GM15510 (cell line): ENCODE measurements around the gene HSPA1L.
A peak's percentile ranks its signal among the peaks of the same experiment; 100 is the strongest.

ENCODE experiments used
- POLR2A ChIP-seq: IDR thresholded peaks from 3 replicates; pipeline ENCODE4 v1.6.1; 2011; ENCODE audit warnings: borderline replicate concordance; ENCODE audit not compliant: insufficient read length; ENCODE audit errors: extremely low read depth

The HSPA1L gene

DNA sequence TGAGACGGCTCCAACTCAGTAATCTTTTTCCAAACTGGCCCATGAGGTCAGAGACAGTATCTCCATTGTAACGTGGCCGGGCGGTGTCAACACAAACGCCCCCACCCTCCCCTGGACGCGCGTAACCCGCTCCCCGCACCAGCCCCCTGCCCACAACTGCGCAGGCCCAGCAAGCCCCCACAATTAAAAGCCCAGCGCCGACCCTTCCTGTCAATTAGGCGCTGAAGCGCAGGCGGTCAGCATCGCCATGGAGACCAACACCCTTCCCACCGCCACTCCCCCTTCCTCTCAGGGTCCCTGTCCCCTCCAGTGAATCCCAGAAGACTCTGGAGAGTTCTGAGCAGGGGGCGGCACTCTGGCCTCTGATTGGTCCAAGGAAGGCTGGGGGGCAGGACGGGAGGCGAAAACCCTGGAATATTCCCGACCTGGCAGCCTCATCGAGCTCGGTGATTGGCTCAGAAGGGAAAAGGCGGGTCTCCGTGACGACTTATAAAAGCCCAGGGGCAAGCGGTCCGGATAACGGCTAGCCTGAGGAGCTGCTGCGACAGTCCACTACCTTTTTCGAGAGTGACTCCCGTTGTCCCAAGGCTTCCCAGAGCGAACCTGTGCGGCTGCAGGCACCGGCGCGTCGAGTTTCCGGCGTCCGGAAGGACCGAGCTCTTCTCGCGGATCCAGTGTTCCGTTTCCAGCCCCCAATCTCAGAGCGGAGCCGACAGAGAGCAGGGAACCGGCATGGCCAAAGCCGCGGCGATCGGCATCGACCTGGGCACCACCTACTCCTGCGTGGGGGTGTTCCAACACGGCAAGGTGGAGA, at the start of gene HSPA1L, which contains the start of gene HSPA1A:
TSS of gene HSPA1L (minus strand) at position 259 of the 814 bp plus-strand sequence. CDS start 3,311 bp downstream, outside the sequence.
TSS of gene HSPA1A (plus strand) at position 519 of the 814 bp plus-strand sequence. CDS start at position 733, 214 bp downstream.
- TF ChIP-seq POLR2A, result peak; percentile 86

DNA sequence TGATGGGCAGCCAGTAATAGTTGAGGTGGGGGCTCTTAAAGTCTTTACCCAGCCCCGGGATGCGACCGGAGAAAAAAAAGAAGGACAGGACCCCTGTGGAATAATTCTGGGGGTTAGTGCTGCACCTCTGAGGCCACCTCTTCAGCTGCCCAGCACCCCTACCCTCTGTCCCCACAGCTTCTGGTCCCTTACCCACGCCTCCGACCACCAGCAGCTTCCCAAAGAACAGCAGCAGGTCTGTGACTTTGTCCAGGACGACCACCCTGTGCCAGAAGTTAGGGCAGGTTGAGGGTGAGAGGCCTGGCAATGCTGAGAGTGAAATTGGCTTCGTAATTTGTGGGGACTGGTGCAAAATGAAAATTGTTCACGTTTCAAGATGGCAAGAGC, 49.7 kb upstream of the HSPA1L start:
- no peak for TF ChIP-seq POLR2A

DNA sequence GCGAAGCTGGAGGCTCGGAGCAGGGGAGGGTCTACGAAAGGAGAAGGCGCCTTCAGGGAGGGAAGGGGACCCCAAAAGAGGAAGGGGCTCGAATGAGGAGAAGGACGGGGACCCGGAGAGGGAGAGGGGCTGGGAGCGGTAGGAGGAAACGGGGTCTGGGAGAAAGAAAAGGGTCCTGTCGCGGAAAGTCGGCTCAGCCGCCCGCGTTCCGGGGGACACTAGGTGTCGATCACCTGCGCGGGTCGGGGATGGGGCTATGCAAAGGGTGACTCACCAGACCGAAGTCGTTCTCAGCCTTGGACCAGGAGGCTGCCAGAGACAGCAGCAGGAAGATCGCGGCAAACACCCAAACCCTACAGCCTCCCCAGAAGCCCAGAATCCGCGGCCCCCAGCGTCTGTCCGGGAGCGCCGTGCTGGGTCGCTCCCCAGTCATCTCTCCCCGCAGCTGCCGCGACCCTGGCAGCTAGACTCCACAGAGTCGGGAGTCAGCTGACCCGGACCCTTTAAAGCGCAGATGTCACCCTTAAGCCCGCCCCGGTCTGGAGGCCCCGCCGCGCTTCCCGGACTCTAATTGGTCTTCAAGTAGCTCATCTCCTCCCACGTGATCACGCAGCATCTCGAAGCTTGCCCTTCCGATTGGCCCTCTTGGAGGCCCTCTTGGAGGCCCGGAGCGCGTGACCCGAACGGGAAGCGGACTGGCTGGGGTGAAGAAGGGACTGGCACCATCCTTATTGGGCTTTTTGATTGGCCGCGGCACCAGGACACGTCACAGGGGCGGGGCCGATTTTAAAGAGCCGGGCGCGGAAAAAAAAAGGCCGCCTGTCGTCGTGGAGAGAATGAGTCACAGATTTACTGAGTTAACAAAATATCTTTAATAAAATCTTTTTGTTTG, 47.5 kb upstream of the HSPA1L start, which contains the start of gene NEU1:
TSS of gene NEU1 (minus strand) at position 478 of the 892 bp plus-strand sequence. CDS start at position 433, 45 bp downstream.
- TF ChIP-seq POLR2A, result peak; percentile 99

DNA sequence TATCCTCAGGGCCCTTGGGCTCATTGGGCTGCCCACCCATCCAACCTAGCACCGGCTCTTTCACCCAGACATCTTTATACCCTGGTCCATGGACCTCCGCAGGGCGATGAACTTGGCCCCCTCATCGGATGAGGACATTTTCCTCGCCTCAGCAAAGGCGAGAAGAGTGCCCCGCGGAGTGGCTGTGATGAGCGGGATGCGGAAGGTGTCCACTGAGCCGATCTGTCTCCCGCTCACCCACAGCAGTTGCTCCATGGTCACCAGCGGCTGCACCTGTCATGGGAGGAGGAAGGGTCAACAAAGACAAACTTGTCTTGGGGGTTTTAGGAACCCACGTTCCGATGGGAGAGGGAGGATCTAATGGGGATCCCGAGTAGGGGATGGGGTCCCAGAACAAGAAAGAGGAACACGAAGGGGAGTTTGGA, 46.8 kb upstream of the HSPA1L start:
- no peak for TF ChIP-seq POLR2A

DNA sequence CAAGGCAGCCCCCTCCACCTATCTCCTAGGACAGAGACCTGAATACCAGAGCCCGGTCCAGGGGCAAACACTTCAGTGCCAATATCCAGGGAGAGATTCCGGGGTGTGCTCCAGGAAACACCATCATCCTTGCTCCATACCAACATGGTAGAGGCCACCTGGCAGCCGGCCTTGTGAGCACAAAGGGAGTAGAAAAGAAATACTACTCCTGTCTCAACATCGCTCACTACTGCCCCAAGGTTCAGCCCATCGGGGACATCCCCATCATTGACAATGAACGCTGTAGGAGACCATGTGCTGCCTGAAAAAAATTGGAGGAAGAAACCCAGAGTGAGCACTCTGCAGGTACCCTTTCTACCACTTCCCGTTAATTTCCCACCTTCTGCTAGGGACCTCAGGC, 46.1 kb upstream of the HSPA1L start:
- no peak for TF ChIP-seq POLR2A

DNA sequence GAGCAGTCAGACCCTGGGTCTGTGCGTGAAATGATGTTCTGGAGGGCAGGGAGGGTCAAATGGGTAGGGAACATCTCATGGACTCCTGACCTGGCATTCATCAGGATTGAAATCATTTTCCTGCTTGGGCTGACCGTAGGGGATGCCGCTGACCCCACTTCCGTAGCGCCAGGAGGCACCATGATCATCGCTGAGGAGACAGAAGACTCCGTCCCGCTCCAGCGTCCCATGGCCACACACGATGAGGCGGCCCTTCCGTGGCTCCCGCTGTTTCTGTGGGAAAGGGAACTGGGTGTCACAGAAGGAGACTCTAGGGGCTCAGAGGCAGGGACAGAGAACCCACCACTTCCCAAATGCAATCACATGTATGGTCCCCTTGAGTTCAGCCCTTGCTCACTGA, 45.3 kb upstream of the HSPA1L start:
- TF ChIP-seq POLR2A, result no peak

DNA sequence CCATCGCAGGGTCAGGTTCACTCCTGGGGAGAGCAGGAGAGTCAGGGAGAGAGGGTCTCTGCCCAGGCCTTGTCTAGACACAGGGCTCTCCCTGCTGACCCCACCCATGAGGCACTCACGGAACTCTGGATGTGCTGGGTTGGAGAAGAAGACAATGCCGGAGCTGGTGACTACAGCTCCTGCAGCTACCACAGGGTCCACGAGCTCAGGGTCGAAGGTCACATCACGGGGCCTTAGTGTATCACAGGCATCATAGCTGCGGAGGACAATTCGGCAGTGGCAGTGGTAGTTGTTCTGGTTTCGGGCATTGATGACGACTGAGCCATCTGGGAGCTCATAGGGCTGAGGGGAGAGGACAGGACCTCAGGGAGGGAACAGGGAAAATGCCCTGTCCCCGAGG, 44.8 kb upstream of the HSPA1L start:
- no peak for TF ChIP-seq POLR2A

DNA sequence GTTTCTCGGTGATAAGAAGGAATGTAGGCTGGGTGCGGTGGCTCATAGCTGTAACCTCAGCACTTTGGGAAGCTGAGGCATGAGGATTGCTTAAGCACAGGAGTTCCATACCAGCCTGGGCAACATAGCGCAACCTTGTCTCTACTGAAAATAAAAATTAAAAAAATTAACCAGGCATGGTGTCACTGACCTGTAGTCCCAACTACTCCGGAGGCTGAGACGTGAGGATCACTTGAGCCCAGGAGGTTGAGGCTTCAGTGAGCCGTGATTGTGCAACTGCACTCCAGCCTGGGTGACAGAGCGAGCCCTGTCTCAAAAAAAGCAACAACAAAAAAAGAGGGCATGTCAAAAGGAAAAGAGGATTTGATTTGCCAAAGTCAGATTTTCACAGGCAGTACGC, 43.6 kb upstream of the HSPA1L start:
- no peak for TF ChIP-seq POLR2A

DNA sequence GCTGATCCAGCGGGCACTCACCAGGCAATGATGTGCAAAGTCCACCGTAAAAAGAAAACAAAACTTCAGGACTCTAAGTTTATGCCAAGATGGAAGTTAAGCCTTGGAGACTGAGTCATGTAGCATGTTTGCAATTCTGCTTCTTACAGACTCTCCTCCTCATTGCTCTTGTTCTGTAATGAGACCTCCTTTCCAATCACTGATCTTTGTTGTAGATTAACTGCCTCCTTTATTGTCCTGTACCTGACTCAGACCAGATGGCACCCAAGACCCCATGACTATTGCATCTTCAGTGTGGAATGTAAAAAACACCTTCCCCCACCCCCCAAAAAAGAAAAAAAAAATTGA, 36.4 kb upstream of the HSPA1L start:
- no peak for TF ChIP-seq POLR2A

DNA sequence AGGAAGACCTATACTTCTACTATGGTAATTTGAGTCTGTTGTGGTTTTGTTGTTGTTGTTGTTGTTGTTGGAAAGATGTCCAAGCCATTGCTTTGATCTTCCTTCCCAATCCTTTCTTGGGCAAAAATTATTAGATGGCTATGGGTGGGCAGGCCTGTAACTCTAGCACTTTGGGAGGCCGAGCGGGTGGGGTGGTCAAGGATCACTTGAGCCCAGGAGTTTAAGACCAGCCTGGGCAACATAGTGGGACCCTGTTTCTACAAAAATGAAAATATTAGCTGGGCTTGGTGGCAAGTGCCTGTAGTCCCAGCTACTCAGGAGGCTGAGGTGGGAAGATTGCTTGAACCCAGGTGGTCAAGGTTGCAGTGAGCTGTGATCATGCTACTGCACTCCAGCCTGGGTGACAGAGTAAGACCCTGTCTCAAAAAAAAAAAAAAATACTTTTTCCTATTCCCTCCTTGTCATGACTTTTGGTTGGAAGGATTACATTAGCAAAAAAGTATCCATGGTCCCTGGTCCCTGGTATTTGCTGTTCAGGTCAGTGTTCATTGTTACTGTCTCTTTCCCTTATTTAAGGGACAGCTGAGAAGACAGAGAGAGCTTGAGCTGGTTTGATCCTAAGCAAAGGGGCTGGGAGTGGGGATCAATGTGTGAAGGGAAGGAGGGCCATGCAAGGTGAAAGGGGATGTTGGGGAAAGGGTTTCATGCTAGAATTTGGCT, 35.8 kb upstream of the HSPA1L start:
- no peak for TF ChIP-seq POLR2A

DNA sequence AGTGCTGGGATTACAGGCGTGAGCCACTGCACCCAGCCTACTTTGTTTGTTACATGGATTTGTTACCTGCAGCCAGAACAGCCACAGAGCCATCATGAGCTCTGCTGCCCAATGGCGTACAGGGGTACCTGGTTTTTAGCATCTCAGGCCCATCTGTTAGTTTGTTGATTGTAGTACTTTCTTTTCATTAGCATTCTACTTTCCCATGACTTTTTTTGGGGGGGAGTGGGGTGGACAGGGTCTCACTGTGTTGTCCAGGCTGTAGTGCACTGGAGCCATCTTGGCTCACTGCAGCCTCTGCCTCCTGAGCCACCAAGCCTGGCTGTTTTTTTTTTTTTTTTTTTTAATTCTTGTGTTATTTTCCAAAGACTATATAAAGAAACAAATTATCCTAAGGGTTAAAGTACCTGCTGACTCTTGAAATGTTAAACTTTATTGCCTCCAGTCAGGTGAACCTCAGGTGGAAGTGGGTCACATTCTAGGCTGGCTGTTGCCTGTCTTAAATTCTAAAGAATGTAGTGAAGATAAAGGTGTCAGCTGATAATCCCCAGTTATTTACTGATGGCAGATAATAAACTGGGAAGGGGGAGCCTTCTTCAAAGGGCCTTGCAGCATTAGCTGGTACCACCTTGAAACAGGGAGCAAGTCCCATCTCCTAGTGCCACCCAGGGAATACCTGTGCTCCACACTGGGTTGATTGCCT, 32.3 kb upstream of the HSPA1L start:
- TF ChIP-seq POLR2A, result no peak

DNA sequence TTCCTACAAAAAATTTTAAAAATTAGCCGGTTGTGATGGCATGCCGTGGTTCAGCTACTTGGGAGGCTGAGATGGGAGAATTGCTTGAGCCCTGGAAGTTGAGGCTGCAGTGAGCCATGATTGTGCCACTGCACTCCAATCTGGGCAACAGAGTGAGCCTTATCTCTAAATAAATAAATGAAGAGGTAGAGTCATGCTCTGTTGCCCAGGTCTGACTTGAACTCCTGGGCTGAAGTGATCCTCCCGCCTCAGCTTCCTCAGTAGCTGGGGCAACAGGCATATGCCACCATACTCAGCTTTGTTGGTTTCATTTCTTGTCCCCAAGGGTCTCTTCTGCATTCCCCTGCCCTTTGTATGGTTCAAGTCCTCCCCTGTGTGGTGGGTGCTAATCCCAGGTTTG, 29.4 kb upstream of the HSPA1L start:
- no peak for TF ChIP-seq POLR2A

DNA sequence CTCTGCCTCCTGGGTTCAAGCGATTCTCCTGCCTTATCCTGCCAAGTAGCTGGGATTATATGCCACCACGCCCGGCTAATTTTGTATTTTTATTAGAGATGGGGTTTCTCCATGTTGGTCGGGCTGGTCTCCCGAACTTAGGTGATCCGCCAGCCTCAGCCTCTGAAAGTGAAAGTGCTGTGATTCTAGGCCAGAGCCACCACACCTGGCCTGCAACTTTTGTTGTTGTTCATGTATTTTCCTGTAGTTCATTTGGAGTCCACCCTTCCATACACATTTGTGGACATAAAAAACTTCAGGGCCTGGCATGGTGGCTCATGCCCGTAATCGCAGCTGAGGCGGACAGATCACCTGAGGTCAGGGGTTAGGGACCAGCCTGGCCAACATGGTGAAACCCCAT, 27.0 kb upstream of the HSPA1L start:
- no peak for TF ChIP-seq POLR2A

DNA sequence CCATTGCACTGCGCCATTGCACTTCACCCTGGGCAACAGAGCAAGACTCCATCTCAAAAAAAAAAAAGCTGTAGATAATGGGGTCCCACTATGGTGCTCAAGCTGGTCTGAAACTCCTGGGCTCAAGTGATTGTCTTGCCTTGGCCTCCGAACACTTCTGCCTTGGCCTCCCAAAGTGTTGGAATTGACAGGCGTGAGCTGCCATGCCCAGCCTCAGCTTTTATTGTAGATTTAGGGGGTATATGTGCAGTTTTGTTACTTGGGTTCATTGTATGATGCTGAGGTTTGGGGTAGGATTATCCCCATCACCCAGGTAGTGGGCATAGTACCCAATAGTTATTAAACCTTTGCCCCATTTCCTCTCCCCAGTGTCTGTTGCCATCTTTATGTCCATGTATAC, 23.9 kb upstream of the HSPA1L start:
- TF ChIP-seq POLR2A, result no peak
